Measurements from ENCODE around the gene NUDT4. TPM values are rescaled to one million over a fixed set of nuclear protein-coding genes. Genes with fewer than 3 reads are reported as not detected.
A peak's percentile ranks its signal among the peaks of the same experiment; 100 is the strongest.

Gene NUDT4
- polyA plus RNA-seq, 1 donor (not counting 4 experiments of a cell fraction or from before 2014, with no cell fraction given) = 33.2 TPM

DNA sequence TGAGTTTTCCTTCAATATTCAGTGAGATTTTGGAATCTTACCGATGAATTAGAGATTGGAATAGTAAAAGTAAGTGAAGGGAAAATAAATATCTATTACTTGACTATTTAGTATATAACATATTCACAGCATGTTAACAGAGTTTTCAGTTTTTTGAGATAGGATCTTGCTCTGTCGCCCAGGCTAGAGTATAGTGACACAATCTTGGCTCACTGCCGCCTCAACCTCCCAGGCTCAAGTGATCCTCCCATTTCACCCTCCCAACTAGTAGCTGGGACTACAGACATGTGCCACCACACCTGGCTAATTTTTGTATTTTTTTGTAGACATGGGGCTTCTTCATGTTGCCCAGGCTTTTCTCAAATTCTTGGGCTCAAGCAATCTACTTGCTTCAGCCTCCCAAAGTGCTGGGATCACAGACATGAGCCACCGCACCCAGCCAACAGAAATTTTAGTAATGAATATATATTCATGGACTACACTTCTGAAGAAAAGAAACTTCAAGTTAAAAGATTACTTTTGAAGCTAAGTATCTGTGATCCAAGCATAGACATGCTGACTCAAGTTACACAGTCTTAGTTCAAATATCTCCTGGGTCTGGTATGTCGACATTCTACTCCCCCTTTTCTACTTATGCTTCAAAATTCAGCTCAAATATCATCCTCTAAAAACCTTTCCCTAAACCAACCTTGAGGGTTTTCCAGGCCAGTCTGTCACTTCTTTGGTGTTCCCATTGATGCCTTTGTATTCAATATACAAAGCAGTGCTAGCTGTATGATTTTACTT is 50.2 kb downstream of the NUDT4 start:
- Histone ChIP-seq H3K36me3 (ENCODE audit: control insufficient read depth in 2 of 2, extremely low read depth in 1 of 2, insufficient read depth in 2 of 2, low read length in 2 of 2) (peaks cover 0 to 4% of the 10 kb centered on the region in 2 experiments), H3K9me3 (ENCODE audit: control insufficient read depth, low read depth, low read length) (no peaks in the 10 kb centered on the region), H3K4me1 (ENCODE audit: control insufficient read depth, extremely low read depth, insufficient read depth, low read length) (peaks cover 21% of the 10 kb centered on the region), H4K20me1 (ENCODE audit: control insufficient read depth, extremely low read depth, insufficient read depth, low read length) (peaks cover 33% of the 10 kb centered on the region), H3K27me3 (ENCODE audit: control insufficient read depth, extremely low read depth, insufficient read depth, low read length) (no peaks in the 10 kb centered on the region), H3K9me1 (ENCODE audit: control insufficient read depth, extremely low read depth, insufficient read depth, low read length) (no peaks in the 10 kb centered on the region), H3K9ac (ENCODE audit: control insufficient read depth, extremely low read depth, insufficient read depth, low read length) (no peak overlapping the region), H3K27ac (ENCODE audit: control insufficient read depth, insufficient read depth, low read length) (no peak overlapping the region), H3K4me2 (ENCODE audit: control insufficient read depth, extremely low read depth, insufficient read depth, low read depth, low read length) (no peak overlapping the region), H3K79me2 (ENCODE audit: control insufficient read depth, insufficient read depth, low read length) (peaks cover 97% of the 10 kb centered on the region), H3K4me3 (ENCODE audit: control insufficient read depth in 2 of 3, extremely low read depth in 1 of 3, insufficient read depth in 2 of 3, low read depth in 1 of 3, low read length in 3 of 3) (no peak overlapping the region), H2AFZ (ENCODE audit: control insufficient read depth, low read length) (no peak overlapping the region)
- DNase-seq (ENCODE audit: low read depth, low spot score) = no peak
- FAIRE-seq = peak; percentile 29
- dilution Hi-C loops (cut with MboI; ENCODE audit: extremely low pct_ligation_motif_present, low sequenced_read_pairs) = no loop called here
- TF ChIP-seq, protein P1, sequence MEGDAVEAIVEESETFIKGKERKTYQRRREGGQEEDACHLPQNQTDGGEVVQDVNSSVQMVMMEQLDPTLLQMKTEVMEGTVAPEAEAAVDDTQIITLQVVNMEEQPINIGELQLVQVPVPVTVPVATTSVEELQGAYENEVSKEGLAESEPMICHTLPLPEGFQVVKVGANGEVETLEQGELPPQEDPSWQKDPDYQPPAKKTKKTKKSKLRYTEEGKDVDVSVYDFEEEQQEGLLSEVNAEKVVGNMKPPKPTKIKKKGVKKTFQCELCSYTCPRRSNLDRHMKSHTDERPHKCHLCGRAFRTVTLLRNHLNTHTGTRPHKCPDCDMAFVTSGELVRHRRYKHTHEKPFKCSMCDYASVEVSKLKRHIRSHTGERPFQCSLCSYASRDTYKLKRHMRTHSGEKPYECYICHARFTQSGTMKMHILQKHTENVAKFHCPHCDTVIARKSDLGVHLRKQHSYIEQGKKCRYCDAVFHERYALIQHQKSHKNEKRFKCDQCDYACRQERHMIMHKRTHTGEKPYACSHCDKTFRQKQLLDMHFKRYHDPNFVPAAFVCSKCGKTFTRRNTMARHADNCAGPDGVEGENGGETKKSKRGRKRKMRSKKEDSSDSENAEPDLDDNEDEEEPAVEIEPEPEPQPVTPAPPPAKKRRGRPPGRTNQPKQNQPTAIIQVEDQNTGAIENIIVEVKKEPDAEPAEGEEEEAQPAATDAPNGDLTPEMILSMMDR (optimal IDR thresholded peaks at IDR 0.05 in 1 of 3, IDR thresholded peaks at IDR 0.05 in 1 of 3, conservative IDR thresholded peaks at IDR 0.05 in 1 of 3; ENCODE audit: extremely low read depth in 1 of 3, insufficient read depth in 2 of 3, low read length in 3 of 3) = no peak
- TF ChIP-seq EZH2 (IDR thresholded peaks at IDR 0.05; ENCODE audit: low read length) = no peak

DNA sequence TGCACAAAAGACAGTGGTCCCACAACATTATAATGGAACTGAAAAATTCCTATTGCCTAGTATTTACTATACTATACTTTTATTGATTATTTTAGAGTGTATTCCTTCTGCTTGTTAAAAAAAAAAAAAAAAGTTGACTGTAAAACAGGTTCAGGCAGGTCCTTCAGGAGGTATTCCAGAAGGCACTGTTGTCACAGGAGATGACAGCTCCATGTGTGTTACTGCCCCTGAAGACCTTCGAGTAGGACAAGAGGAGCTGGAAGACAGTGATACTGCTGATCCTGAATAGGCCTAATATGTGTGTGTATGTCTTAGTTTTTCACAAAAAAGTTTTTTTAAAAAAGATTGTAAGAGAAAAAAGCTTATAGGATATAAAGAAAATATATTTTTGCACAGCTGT is 51.7 kb downstream of the NUDT4 start:
- Histone ChIP-seq H3K36me3 (ENCODE audit: control insufficient read depth in 2 of 2, extremely low read depth in 1 of 2, insufficient read depth in 2 of 2, low read length in 2 of 2) (no peaks in the 10 kb centered on the region), H4K20me1 (ENCODE audit: control insufficient read depth, extremely low read depth, insufficient read depth, low read length) (peaks cover 35% of the 10 kb centered on the region), H2AFZ (ENCODE audit: control insufficient read depth, low read length) (no peak overlapping the region), H3K4me1 (ENCODE audit: control insufficient read depth, extremely low read depth, insufficient read depth, low read length) (peaks cover 21% of the 10 kb centered on the region), H3K27me3 (ENCODE audit: control insufficient read depth, extremely low read depth, insufficient read depth, low read length) (no peaks in the 10 kb centered on the region), H3K9me3 (ENCODE audit: control insufficient read depth, low read depth, low read length) (no peaks in the 10 kb centered on the region), H3K4me2 (ENCODE audit: control insufficient read depth, extremely low read depth, insufficient read depth, low read depth, low read length) (no peak overlapping the region), H3K79me2 (ENCODE audit: control insufficient read depth, insufficient read depth, low read length) (peaks cover 97% of the 10 kb centered on the region), H3K4me3 (ENCODE audit: control insufficient read depth in 2 of 3, extremely low read depth in 1 of 3, insufficient read depth in 2 of 3, low read depth in 1 of 3, low read length in 3 of 3) (no peak overlapping the region), H3K9me1 (ENCODE audit: control insufficient read depth, extremely low read depth, insufficient read depth, low read length) (no peaks in the 10 kb centered on the region), H3K9ac (ENCODE audit: control insufficient read depth, extremely low read depth, insufficient read depth, low read length) (no peak overlapping the region), H3K27ac (ENCODE audit: control insufficient read depth, insufficient read depth, low read length) (no peak overlapping the region)
- FAIRE-seq = no peak
- no peak for DNase-seq (ENCODE audit: low read depth, low spot score)
- TF ChIP-seq EZH2 (IDR thresholded peaks at IDR 0.05; ENCODE audit: low read length) = no peak
- TF ChIP-seq, protein P1 (optimal IDR thresholded peaks at IDR 0.05 in 1 of 3, IDR thresholded peaks at IDR 0.05 in 1 of 3, conservative IDR thresholded peaks at IDR 0.05 in 1 of 3; ENCODE audit: extremely low read depth in 1 of 3, insufficient read depth in 2 of 3, low read length in 3 of 3) = no peak
- dilution Hi-C loops (cut with MboI; ENCODE audit: extremely low pct_ligation_motif_present, low sequenced_read_pairs) = no loop called here

Measured in keratinocyte (primary cell).